ENCODE measurements around the gene USP34. TPM values are rescaled to one million over a fixed set of nuclear protein-coding genes. Genes with fewer than 3 reads are reported as not detected.

USP34 gene
- total RNA-seq, 8 experiments from 2014 or later: 53.2 to 175 (median 69.2) TPM

DNA sequence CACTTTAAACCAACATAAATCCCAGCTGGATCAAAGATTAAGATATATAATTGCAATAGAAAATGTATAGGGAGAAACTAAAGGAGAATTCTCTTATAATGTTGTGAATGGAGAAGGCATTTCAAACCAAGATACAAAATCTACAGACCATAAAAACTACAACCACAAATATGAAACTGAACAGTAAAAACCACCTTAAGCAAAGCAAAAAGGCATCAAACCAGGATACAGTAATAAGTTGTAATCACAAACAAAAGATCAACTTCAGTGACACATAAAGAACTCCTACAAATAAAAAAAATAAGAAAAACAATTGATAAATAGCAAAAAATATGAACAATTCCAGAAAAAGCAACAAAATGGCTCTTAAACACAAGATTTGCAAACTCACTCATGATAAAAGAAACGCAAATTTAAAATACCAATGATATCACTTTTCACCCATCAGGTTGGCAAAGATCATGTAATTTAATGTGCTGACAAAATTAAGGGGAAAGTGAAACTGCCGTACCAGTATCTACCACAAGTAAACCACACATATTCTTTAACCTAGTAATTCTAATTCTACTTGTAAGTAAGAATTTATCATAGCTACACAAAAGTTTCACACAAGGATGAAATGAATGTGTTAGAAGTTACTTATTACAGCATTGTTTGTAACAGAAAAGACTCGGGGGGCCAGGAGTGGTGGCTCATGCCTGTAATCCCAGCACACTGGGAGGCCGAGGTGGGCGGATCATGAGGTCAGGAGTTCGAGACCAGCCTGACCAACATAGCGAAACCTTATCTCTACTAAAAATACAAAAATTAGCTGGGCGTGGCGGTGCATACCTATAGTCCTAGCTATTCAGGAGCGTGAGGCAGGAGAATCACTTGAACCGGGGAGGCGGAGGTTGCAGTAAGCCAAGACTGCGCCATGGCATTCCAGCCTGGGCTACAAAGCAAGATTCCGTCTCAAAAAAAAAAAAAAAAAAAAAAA, 101.9 kb downstream of the USP34 start:
- H3K4me1 ChIP-seq (replicated peaks in 1 of 2): no peaks in the 10 kb centered on the region
- in situ Hi-C loops (cut with MboI; ENCODE audit: low pct_unique_long_range_greater_than_20kb in 2 of 9, low sequenced_read_pairs in 9 of 9, unreplicated experiment in 9 of 9): no loop called here
- no peak overlapping the region for H3K4me3 ChIP-seq
- no peak overlapping the region for H3K27ac ChIP-seq
- 88 to 100% (median 95%) methylated on average over 1 to 14 of the region's 14 CpGs for WGBS, 10 experiments
- no peak for ATAC-seq (replicated peaks in 6 of 8)

- Histone ChIP-seq H3K27ac (no peak overlapping the region), H3K4me1 (replicated peaks in 1 of 2) (no peaks in the 10 kb centered on the region), H3K4me3 (no peak overlapping the region)
- in situ Hi-C loops (cut with MboI; ENCODE audit: low pct_unique_long_range_greater_than_20kb in 2 of 9, low sequenced_read_pairs in 9 of 9, unreplicated experiment in 9 of 9): no loop called here
- 81 to 100% (median 92%) methylated on average over 1 to 12 of the region's 12 CpGs; no CpG with 5 or more reads in 1 of the 10 experiments for WGBS, 10 experiments
- no peak for ATAC-seq (replicated peaks in 6 of 8)
Measured at GRCh38 chr2:61367177-61367576, 103.7 kb downstream of the USP34 start.

- WGBS, 10 experiments: 88 to 100% (median 100%) methylated on average over 2 of the region's 2 CpGs; no CpG with 5 or more reads in 3 of the 10 experiments
- no peaks in the 10 kb centered on the region for H3K4me1 ChIP-seq (replicated peaks in 1 of 2)
- no peak overlapping the region for H3K4me3 ChIP-seq
- ATAC-seq (replicated peaks in 6 of 8): no peak
- H3K27ac ChIP-seq: no peak overlapping the region
- in situ Hi-C loops (cut with MboI; ENCODE audit: low pct_unique_long_range_greater_than_20kb in 2 of 9, low sequenced_read_pairs in 9 of 9, unreplicated experiment in 9 of 9): no loop called here
Measured at GRCh38 chr2:61363580-61363979, 107.3 kb downstream of the USP34 start.

DNA sequence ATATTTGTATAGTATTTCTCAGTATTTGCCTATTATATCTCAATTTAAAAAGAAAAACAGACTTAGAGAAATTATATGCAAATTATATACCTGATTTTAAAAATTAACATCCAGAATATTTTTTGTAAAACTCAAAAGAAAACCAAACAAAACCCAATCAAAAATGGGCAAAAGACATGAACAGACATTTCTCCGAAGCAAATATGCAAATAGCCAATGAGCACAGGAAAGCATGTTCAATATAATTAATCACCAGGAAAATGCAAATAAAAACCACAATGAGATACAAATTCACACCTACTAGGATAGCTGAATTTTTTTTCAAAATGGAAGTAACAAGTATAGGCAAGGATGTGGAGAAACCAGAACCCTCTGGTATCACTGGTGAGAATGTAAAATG, 108.0 kb downstream of the USP34 start:
- H3K27ac ChIP-seq: no peak overlapping the region
- 71 to 100% (median 100%) methylated on average over 1 of the region's 1 CpG; no CpG with 5 or more reads in 1 of the 10 experiments for WGBS, 10 experiments
- no peak for ATAC-seq (replicated peaks in 6 of 8)
- H3K4me3 ChIP-seq: no peak overlapping the region
- in situ Hi-C loops (cut with MboI; ENCODE audit: low pct_unique_long_range_greater_than_20kb in 2 of 9, low sequenced_read_pairs in 9 of 9, unreplicated experiment in 9 of 9): no loop called here
- no peaks in the 10 kb centered on the region for H3K4me1 ChIP-seq (replicated peaks in 1 of 2)

DNA sequence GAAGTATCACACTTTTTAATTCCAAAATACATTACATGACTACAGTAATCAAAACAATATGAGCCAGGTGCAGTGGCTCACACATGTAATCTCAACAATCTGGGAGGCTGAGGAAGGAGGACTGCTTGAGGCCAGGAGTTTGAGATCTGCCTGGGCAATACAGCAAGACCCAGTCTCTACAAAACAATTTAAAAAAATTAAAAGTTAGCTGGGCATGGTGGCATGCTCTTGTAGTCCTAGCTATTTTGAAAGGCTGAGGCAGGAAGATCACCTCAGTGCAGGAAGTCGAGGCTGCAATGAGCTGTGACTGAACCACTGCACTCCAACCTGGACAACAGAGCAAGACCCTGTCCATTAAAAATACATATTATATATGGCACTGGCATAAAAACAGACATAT, 109.8 kb downstream of the USP34 start:
- in situ Hi-C loops (cut with MboI; ENCODE audit: low pct_unique_long_range_greater_than_20kb in 2 of 9, low sequenced_read_pairs in 9 of 9, unreplicated experiment in 9 of 9): no loop called here
- WGBS, 10 experiments: 88 to 100% (median 94%) methylated on average over 1 of the region's 1 CpG; no CpG with 5 or more reads in 4 of the 10 experiments
- Histone ChIP-seq H3K27ac (no peak overlapping the region), H3K4me3 (no peak overlapping the region), H3K4me1 (replicated peaks in 1 of 2) (no peaks in the 10 kb centered on the region)
- ATAC-seq (replicated peaks in 6 of 8): no peak

- H3K27ac ChIP-seq: no peak overlapping the region
- H3K4me1 ChIP-seq (replicated peaks in 1 of 2): peaks cover 0 to 9% of the 10 kb centered on the region in 2 donors
- no peak for ATAC-seq (replicated peaks in 6 of 8)
- in situ Hi-C loops (cut with MboI; ENCODE audit: low pct_unique_long_range_greater_than_20kb in 2 of 9, low sequenced_read_pairs in 9 of 9, unreplicated experiment in 9 of 9): no loop called here
- no peak overlapping the region for H3K4me3 ChIP-seq
Measured at GRCh38 chr2:61359058-61359457, 111.8 kb downstream of the USP34 start.

GRCh38 chr2:61357681-61358080, 113.2 kb downstream of the USP34 start:
- H3K4me1 ChIP-seq (replicated peaks in 1 of 2): peaks cover 0 to 9% of the 10 kb centered on the region in 2 donors
- in situ Hi-C loops (cut with MboI; ENCODE audit: low pct_unique_long_range_greater_than_20kb in 2 of 9, low sequenced_read_pairs in 9 of 9, unreplicated experiment in 9 of 9): no loop called here
- H3K27ac ChIP-seq: no peak overlapping the region
- no peak overlapping the region for H3K4me3 ChIP-seq
- ATAC-seq (replicated peaks in 6 of 8): no peak
- 82 to 100% (median 91%) methylated on average over 1 to 6 of the region's 6 CpGs; no CpG with 5 or more reads in 1 of the 10 experiments for WGBS, 10 experiments

DNA sequence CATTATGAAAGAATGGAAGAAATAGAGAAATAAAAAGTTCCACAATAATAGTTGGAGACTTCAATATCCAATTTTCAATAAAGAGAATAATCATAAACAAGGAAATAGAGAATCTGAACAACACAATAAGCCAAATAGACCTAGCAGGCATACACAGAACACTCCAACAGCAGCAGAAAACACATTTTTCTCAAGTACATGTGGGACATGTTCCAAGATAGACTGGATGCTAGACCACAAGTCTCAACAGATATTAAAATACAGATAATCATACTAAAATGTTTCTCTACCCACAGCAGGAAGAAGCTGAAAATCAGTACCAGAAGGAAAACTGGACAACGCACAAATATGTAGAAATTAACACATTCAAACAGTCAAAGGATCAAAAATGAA, 113.9 kb downstream of the USP34 start:
- Histone ChIP-seq H3K4me1 (replicated peaks in 1 of 2) (peaks cover 0 to 9% of the 10 kb centered on the region in 2 donors), H3K27ac (no peak overlapping the region), H3K4me3 (no peak overlapping the region)
- WGBS, 10 experiments: 4 to 100% (median 79%) methylated on average over 1 of the region's 1 CpG; no CpG with 5 or more reads in 2 of the 10 experiments
- in situ Hi-C loops (cut with MboI; ENCODE audit: low pct_unique_long_range_greater_than_20kb in 2 of 9, low sequenced_read_pairs in 9 of 9, unreplicated experiment in 9 of 9): no loop called here
- ATAC-seq (replicated peaks in 6 of 8): peak in 1 of 8 experiments; percentile 16

- Histone ChIP-seq H3K4me3 (no peak overlapping the region), H3K4me1 (replicated peaks in 1 of 2) (peaks cover 0 to 9% of the 10 kb centered on the region in 2 donors), H3K27ac (no peak overlapping the region)
- ATAC-seq (replicated peaks in 6 of 8): peak in 2 of 8 experiments; percentile 28 to 47
- WGBS, 10 experiments: 0 to 100% (median 77%) methylated on average over 1 to 3 of the region's 4 CpGs; no CpG with 5 or more reads in 2 of the 10 experiments
- in situ Hi-C loops (cut with MboI; ENCODE audit: low pct_unique_long_range_greater_than_20kb in 2 of 9, low sequenced_read_pairs in 9 of 9, unreplicated experiment in 9 of 9): no loop called here
Measured at GRCh38 chr2:61356261-61356957, 114.5 kb downstream of the USP34 start.

- Histone ChIP-seq H3K27ac (no peak overlapping the region), H3K4me1 (replicated peaks in 1 of 2) (peaks cover 0 to 9% of the 10 kb centered on the region in 2 donors), H3K4me3 (no peak overlapping the region)
- in situ Hi-C loops (cut with MboI; ENCODE audit: low pct_unique_long_range_greater_than_20kb in 2 of 9, low sequenced_read_pairs in 9 of 9, unreplicated experiment in 9 of 9): no loop called here
- peak in 5 of 8 experiments; percentile 19 to 44 (median 35) for ATAC-seq (replicated peaks in 6 of 8)
- WGBS, 10 experiments: 60 to 100% (median 82%) methylated on average over 1 to 4 of the region's 4 CpGs
Measured at GRCh38 chr2:61354543-61355197, 116.2 kb downstream of the USP34 start.

GRCh38 chr2:61353909-61354308, 117.0 kb downstream of the USP34 start:
- in situ Hi-C loops (cut with MboI; ENCODE audit: low pct_unique_long_range_greater_than_20kb in 2 of 9, low sequenced_read_pairs in 9 of 9, unreplicated experiment in 9 of 9): no loop called here
- no peak for ATAC-seq (replicated peaks in 6 of 8)
- Histone ChIP-seq H3K4me3 (no peak overlapping the region), H3K27ac (no peak overlapping the region), H3K4me1 (replicated peaks in 1 of 2) (peaks cover 0 to 9% of the 10 kb centered on the region in 2 donors)
- WGBS, 10 experiments: 92 to 100% (median 97%) methylated on average over 2 to 6 of the region's 6 CpGs

DNA sequence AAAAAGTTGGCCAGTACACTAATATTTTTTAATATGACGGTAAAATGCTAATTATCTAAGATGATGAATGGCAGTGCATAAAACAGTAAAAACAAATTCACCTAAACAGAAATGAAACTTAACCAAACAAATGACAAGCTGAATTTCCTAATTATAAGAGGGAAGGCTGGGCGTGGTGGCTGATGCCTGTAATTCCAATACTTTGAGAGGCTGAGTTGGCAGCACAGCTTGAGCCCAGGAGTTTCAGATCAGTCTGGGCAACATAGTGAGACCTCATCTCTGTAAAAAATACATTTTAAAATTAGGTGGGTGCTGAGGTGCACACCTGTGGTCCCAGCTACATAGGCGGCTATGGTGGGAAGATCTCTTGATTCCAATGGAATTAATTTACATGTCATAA, 120.1 kb downstream of the USP34 start:
- Histone ChIP-seq H3K4me1 (replicated peaks in 1 of 2) (peaks cover 0 to 9% of the 10 kb centered on the region in 2 donors), H3K27ac (no peak overlapping the region), H3K4me3 (no peak overlapping the region)
- no peak for ATAC-seq (replicated peaks in 6 of 8)
- 11 to 90% (median 67%) methylated on average over 1 to 3 of the region's 3 CpGs; no CpG with 5 or more reads in 1 of the 10 experiments for WGBS, 10 experiments
- in situ Hi-C loops (cut with MboI; ENCODE audit: low pct_unique_long_range_greater_than_20kb in 2 of 9, low sequenced_read_pairs in 9 of 9, unreplicated experiment in 9 of 9): no loop called here

DNA sequence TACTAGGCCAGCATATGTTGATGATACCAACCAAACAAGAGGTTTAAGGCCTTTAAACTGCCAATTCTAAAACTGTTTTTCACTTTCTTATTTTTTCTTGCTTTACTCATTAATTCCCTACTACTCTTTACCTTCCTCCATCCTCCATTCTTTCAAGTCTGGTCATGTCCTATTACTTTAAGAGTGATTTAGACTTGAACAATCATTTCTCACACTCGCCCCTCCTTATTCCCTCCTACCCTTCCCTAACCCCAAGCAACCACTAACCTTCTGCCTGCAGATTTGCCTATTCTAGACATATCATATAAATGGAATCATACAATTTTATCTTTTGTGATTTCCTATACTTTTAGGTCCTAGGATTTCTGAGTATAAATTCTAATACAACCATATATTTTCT, 127.7 kb downstream of the USP34 start:
- Histone ChIP-seq H3K27ac (no peak overlapping the region), H3K4me1 (replicated peaks in 1 of 2) (no peaks in the 10 kb centered on the region), H3K4me3 (no peak overlapping the region)
- in situ Hi-C loops (cut with MboI; ENCODE audit: low pct_unique_long_range_greater_than_20kb in 2 of 9, low sequenced_read_pairs in 9 of 9, unreplicated experiment in 9 of 9): no loop called here
- no peak for ATAC-seq (replicated peaks in 6 of 8)
- WGBS, 10 experiments: 80 to 100% (median 100%) methylated on average over 1 of the region's 1 CpG; no CpG with 5 or more reads in 2 of the 10 experiments

All from motor neuron (in vitro differentiated cells).